ENCODE data around the gene TMEM183A.
"Not testable (repeated sequence)": the region's sequence is repeated elsewhere in the genome, so short reads cannot be mapped to it uniquely, and the experiment has no call there.

The TMEM183A gene

GRCh38 chr1:202987922-202988583 lies 19.1 kb upstream of the TMEM183A start:
- no peak for DNase-seq

- DNase-seq: no peak
Measured at GRCh38 chr1:202989879-202990278, 17.3 kb upstream of the TMEM183A start.

DNA sequence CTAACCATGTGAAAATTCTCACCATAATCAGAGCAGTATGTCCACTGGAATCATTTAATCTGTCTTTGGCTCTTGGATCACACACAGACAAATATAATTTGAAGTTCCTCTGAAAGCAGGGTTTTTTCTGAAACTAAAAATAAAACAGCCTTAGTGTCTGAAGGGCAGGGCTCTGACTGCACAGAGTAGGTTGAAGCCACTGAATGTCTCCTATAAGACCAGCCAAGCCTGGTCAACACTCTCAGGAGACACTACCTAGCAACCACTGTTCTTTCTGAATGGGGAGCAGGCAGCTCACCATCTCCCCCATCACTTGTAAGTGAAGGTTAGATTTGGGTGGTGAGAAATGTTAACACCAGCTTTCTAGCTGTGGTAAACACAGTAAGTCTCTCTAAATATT lies 16.1 kb upstream of the TMEM183A start:
- DNase-seq: no peak

- DNase-seq: no peak
Measured at GRCh38 chr1:202994756-202995155, 12.4 kb upstream of the TMEM183A start.

GRCh38 chr1:202998836-202999750 lies 8.1 kb upstream of the TMEM183A start:
- DNase-seq: peak; percentile 62

DNA sequence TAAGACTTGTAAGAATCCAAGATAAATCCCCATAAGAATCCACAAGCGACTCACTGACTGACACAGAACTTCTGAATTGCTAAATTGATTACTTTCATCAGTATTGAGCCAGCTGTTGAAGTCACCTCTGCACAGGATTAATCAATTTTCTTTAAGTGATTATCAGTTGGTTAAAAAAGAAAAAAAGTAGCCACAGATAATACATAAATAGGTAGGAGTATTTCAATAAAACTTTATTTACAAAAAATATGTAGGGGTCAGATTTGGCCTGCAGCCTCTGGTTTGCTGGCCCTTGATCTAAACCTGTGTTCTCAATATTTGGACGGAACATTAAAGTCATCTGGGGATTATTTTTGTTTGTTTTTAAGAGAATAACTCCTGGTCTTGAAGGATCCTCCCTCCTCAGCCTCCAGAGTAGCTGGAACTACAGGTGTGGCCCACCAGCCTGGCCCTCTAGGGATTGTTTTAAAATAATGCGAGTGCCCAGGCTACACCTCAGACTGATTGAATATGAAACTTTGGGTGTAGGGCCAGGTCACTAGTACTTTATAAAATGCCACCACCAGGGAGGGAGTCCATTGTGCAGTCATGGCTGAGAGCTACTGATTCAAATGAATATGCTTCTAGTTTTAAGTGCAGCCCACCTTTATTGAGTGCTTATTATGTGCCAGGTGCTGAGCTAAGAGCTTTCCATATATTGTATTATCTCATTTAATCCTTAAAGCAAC lies 6.8 kb upstream of the TMEM183A start:
- DNase-seq: no peak

GRCh38 chr1:203001986-203002385 lies 5.2 kb upstream of the TMEM183A start:
- DNase-seq: no peak

DNA sequence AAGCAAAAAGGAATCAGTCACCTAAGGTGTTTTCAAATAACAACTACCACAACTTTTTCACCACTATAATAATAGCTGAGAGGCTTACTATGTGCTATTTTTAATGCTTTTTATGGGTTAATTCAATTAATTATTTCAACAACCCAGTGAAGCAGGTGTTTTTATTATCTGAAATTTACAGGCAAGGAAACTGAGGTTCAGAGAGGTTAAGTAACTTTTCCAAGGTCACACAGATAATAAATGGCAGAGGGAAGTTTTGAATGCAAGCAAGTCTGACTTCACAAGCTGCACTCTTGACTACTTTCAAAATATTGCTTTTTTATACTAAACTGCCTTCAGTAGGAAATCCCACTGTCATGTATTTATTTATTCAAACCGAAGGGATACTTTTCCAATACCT lies 4.2 kb upstream of the TMEM183A start:
- DNase-seq: no peak

GRCh38 chr1:203005395-203006142 lies 1.6 kb upstream of the TMEM183A start:
- not testable (repeated sequence) for DNase-seq

- DNase-seq: no peak
Measured at GRCh38 chr1:203009185-203009584, 2.0 kb downstream of the TMEM183A start.

- no peak for DNase-seq
Measured at GRCh38 chr1:203011582-203011981, 4.4 kb downstream of the TMEM183A start.

DNA sequence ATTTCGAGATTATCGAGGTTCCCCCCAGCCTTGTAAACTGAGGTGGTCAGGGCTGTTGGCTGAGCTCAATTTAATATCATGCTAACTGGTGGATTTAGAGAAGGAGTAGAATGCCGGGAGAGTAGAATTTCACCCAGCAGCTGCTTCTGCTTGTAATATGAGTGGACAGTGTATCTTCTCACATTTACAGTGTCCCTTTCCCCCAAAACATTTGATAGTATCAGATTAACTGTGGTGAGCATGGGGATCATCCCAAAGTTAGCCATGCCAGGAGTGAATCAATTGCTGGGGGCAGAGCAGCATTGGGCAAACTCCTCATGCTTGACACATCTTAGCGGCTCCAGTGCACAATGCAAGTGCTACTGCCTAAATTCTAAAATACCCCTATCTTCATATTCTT lies 9.9 kb downstream of the TMEM183A start:
- no peak for DNase-seq

GRCh38 chr1:203017692-203018091 lies 10.5 kb downstream of the TMEM183A start:
- no peak for DNase-seq

DNA sequence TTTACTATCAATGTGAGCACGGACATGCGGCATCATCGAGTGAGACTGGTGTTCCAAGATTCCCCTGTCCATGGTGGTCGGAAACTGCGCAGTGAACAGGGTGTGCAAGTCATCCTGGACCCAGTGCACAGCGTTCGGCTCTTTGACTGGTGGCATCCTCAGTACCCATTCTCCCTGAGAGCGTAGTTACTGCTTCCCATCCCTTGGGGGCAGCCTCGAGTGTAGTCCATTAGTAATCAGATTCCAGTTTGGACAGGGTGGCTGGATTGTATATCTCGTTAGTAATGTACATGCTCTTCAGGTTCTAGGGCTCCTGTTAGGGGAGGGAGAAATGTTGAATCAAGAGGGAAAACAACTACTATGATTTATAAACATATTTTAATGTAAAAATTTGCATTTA lies 15.7 kb downstream of the TMEM183A start:
- not testable (repeated sequence) for DNase-seq

DNA sequence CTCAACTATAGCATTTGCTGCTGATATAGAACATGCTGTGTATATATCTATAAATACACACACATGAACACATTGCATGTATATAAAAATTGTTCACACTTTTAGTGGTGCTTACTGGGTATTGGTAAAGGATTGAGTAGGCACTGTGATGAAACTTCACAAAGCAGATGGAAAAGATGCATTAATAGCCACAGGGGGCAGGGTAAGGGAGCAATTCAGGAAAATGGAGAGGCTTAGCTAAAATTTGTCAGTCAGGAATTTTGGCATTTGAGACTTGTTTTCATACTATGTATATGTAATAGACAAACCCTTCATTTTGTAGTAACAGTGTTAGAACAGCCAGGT lies 18.5 kb downstream of the TMEM183A start:
- DNase-seq: no peak

DNA sequence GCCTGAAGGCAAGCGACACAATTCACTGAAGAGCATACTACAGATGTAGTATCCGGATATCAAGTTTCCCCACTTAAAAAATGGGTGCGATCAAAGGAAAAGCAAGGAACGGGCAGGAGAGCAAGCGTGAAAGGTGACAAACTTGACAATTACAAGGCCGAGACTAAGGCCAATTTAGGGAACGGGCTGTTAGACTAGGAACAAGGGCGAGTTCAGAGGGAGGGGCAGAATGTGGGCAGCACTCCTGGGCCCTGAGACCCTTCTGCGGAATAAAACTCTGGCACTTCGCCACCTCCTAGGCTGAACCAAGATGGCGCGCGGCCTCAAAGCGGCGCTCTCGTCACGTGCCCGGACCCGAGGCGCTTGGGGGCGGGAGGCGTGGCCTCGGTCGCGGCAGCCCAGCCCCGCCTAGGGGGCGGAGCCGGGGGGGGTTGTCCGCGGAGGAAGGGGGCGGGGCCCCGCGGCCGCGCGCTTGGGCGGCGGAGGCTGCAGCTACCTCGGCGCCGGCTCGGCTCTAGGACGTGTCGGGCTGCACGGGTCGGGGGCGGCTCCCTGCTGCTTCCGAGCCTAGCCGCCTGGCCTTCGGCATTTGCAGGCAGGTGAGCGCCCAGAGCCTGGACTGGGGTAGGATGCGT lies 19.0 kb downstream of the TMEM183A start, which contains the start of gene PPFIA4:
PPFIA4 (plus strand) TSS at position 461 of the 635 bp plus-strand sequence. CDS start 12,518 bp downstream, outside the sequence.
- DNase-seq: peak; percentile 87

DNA sequence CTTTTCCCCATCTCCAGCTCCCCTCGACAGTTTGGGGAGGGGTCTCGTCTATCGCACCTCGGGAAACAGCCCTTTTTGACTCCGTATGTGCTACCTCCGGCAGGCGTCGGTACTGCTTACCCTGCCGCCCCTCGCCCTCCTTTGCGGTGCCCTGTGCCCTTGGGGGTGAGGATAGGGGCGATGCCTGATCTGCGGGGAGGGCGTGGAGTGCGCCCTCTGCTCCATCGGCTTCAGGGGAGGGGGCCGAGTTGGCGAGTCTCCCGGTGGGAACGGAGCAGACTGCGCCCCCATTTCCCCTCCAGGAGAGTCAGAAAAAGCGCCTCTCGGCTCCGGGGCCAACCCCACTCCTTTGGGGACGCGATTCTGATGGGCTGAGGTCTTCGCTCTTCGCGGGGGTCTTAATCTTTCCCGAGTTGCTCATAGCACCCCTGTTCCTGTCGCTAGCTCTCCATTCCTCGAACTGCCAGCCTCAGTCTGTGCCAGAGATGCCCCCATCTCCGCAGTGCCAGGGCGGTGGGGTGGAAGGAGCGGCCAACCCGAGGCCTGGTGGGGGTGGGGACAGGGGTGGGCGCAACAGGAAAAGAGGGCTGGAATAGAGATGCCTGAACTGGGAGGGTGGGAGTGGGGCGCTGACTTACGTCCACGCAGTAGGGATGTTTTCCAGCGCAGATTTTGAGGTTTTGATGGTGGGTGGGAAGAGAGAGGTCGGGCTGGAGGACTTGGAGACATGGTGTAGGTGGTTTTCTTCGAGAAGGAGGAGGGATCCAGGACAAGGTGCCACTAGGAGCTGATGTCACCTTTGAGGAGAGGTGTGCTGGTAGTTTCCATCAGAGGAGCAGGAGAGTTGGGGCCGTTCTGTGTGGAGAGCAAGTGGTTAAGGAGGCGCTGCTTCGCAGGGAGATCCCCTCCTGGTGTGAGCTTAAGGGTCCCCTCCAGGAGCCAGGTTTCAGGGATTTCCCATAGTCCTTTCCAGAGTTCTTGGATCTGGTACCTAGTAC lies 19.8 kb downstream of the TMEM183A start:
- no peak for DNase-seq

- DNase-seq: no peak
Measured at GRCh38 chr1:203028067-203028783, 21.1 kb downstream of the TMEM183A start.

DNA sequence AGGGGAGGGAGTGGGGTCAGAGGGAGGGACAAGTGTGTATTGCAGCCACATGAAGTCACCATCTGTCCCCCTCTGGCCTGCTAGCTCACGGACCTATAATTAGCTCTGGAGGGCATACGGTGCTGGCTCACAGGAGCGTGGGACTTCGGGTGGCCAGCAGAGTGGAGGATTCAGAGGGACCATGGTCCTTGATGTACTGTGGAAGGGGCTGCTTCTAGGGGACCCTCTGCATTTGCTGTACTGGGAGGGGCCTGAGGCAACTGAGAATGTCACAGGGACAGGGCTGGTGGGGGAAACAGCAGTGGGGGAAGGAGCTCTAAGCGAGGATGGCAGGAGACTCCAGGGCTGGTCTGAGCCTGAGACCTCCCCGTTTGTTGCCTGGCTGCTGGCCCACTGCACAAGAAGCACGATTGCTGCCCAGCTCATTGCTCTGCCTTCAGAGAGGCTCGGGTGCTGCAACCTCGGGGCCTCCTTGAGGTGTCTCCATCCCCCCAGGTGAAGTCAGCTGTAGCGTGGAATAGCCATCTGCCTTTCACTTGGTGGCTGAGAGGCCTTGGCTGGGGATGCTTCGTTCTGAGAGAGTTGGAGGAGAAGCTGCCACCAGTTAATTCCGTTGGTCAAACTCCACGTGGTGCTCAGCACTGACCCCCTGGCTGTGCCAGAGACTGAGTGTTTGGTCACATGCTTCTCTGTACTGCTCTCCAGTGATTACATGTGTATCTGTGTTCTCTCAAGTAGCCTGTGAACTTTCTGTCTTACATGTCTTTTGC lies 21.8 kb downstream of the TMEM183A start:
- no peak for DNase-seq

All from activated naive CD4-positive, alpha-beta T cell treated with anti-CD3 and anti-CD28 coated beads, Interleukin-2, amount 50 U/mL, for 16 hours (primary cell).